ENCODE measurements around the gene CDS1. TPM values are rescaled to one million over a fixed set of nuclear protein-coding genes. Genes with fewer than 3 reads are reported as not detected.

Gene CDS1
- total RNA-seq (2022; extraction: Qiagen RNA extraction; ENCODE audit: low read depth): 0.41 to 0.92 TPM (median 0.61 TPM) in 5 replicates

DNA sequence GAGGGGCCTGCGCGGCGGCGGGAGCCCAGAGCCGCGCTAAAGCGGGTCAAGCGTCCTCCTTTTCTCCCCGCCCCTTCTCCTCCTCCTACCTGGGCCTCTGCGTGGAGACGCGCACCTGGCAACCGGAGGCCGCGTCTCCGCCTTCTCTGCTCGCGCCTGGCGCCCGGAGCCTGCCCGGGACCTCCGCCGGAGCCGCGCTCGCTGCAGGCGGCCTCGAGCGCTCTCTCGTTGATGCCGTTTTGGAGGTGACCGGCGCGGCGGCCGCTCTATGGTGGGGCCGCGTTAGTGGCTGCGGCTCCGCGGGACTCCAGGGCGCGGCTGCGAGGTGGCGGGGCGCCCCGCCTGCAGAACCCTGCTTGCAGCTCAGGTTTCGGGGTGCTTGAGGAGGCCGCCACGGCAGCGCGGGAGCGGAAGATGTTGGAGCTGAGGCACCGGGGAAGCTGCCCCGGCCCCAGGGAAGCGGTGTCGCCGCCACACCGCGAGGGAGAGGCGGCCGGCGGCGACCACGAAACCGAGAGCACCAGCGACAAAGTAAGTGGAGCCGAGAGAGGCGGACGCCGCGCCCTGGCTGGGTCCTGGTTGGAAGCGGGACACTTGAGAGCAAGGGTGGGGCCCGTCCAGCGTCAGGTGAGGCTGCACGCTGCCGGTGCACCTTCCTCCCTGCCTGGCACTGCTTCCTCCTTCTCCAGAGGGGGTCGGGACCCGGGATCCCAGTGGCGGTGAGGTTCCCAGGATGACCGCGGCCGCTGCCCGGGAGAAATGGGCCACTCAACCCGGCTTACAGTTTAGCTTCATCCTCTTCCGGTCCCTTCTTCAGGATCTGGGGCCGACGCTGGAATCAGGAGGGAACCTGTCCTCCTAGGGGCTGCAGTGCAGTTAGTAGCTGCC, at the start of gene CDS1:
TSS of gene CDS1 (plus strand) at position 140 of the 888 bp plus-strand sequence. CDS start at position 415, 275 bp downstream.

Other genes starting within 250 kb of the CDS1 start
- gene NKX6-1, start 83.8 kb upstream of the CDS1 start, total RNA-seq (2022; extraction: Qiagen RNA extraction; ENCODE audit: low read depth): 0.20 to 0.69 TPM (median 0.48 TPM) in 5 replicates

Measured in A549 treated with ZK216348 at 1 μM for 4 hours (cell line).